ENCODE measurements around the gene MAB21L4. TPM values are rescaled to one million over a fixed set of nuclear protein-coding genes. Genes with fewer than 3 reads are reported as not detected.
A peak's percentile ranks its signal among the peaks of the same experiment; 100 is the strongest.

Gene MAB21L4
- total RNA-seq, 1 experiment from 2014 or later, result not detected

GRCh38 chr2:240913810-240914644 is 18.1 kb upstream of the MAB21L4 start:
- DNase-seq (ENCODE audit: low read depth), result peak; percentile 28

GRCh38 chr2:240912878-240913809 is 17.2 kb upstream of the MAB21L4 start:
- peak; percentile 49 for DNase-seq (ENCODE audit: low read depth)

- peak; percentile 68 for DNase-seq (ENCODE audit: low read depth)
Observed at GRCh38 chr2:240911641-240912265, 15.8 kb upstream of the MAB21L4 start.

GRCh38 chr2:240909216-240909974 is 13.4 kb upstream of the MAB21L4 start:
- DNase-seq (ENCODE audit: low read depth), result no peak

- no peak for DNase-seq (ENCODE audit: low read depth)
Observed at GRCh38 chr2:240906911-240907590, 11.1 kb upstream of the MAB21L4 start.

GRCh38 chr2:240906141-240906910 is 10.4 kb upstream of the MAB21L4 start, which contains the start of gene CROCC2:
Gene CROCC2, plus strand, starts transcription at chr2:240906336. Its CDS starts 178 bp downstream, at chr2:240906514.
- no peak for DNase-seq (ENCODE audit: low read depth)

- no peak for DNase-seq (ENCODE audit: low read depth)
Observed at GRCh38 chr2:240905176-240905781, 9.3 kb upstream of the MAB21L4 start.

DNA sequence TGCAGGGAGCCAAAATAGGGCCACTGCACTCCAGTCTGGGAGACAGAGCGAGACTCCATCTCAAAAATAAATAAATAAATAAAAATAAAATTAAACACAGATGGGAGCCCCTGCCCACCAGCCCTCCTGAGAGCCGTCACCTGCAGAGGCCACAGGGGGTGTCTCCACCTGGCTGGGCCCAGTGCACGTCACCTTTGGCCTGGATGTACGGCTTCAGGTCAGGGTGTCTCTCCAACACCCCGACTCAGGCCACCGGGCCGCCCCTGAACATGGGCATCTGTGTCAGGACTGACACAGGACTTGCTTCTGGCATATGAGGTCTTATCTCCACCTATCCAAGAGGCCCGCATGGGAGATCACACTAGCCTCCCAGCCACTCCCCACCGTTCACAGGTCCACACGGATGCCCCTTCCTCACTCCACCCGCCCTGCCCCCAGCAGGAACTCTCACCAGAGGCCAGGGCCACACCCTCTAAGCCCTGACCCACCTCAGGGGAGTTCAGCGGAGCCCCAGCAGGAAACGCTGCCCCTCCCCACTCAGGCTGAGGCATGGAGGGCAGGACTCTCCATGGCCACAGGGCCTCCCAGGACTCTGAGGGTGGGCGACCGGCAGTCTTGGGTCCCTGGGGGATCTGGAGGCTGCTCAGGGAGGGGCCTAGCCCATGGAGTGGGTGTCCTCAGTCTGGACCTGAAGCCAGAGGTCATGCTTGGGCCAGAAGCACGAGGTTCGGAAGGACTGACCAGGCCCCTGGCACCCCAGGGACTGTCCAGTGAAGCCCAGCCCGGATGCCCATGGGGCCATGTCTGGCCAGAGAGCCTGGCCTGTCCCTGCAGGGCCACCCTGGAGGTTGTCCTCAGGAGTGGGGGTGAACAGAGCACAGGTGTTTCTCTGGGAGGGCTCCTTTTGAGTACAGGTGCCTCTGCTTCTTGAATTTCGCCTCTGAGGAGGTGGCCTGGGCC is 8.5 kb upstream of the MAB21L4 start:
- DNase-seq (ENCODE audit: low read depth), result no peak

GRCh38 chr2:240903191-240904060 is 7.5 kb upstream of the MAB21L4 start:
- DNase-seq (ENCODE audit: low read depth), result no peak

DNA sequence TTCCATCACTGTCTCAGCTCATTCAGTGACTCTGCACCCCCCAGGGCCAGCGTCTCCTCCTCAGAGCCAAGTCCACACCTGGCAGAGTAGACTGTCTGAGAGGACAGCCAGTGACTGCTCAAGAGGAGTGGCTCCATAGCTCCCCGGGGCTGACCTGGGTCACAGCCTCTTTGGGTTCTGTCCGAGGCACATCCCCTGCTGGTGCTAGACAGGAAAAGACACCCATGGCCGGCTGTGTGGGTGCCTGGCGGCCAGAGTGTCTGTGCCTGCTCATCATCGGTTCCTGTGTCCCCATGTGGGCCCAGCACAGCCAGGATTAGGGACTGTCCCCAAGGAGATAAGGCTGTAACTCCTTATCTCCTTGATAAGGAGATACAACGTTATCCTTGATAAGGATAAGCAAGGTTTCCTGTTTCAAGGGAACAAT is 6.7 kb upstream of the MAB21L4 start:
- DNase-seq (ENCODE audit: low read depth), result no peak

DNA sequence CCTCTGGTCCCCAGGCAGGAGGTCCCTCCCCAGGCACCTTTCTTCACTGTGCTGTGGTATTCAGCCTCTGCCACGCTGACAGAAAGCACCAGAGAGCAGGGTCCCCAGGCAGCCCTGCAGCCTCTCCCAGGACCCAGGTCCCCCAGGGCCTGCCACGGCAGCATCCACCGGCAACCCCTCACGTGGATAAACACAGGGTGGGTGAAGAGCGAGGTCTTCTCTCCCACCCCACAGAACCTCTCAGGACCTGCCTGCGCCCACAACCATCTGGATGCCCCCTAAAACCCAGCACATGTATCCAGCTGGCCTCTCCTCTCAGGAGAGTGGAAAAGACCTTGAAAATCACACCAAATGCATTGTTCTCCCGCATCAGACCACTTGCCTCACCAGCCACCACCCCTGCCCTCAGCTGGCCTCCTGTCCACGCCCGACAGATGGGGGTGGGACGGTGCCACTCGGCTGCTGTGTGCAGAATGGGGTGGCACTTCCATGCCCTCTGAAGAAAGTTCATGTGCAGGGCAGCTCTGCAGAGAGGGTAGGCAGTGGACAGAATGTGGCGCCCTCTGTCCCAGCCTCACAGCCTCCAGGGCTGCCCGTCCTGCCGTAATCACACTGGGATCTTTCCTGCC is 6.1 kb upstream of the MAB21L4 start:
- no peak for DNase-seq (ENCODE audit: low read depth)

DNA sequence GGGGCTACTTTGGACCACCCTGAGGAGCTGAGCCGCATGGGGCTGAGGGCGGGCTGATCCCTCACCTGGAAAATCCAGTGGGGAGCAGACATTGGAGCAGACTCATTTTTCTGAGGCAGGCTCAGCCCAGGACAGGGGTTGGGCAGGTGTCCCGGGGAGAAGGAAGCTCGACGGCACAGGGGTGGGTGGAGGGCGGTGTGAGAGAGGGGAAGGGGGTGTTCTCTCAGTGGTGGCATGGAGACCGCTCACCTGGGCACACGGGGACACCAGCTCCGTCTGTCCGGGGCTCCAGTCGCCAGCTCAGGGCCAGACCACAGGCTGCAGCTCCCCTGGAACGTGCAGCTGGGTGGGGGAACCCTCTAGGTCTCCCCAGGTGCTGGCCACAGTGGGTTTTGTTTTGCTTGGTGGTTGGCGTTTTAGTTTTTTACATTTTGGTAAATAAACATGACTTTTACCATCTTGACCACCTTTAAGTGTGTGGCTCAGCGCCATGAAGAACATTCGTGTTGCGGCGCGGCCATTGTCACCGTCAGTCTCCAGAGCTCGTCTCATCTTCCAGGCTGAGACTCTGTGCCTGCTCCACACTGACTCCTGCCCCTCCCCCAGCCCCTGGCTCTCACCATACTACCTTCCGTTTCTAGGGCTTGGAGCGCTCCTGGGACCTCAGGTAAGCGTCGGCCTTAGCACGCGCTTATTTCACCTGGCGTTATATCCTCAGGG is 4.3 kb upstream of the MAB21L4 start:
- no peak for DNase-seq (ENCODE audit: low read depth)

GRCh38 chr2:240899468-240899865 is 3.5 kb upstream of the MAB21L4 start:
- DNase-seq (ENCODE audit: low read depth), result no peak

- DNase-seq (ENCODE audit: low read depth), result no peak
Observed at GRCh38 chr2:240898731-240899467, 2.9 kb upstream of the MAB21L4 start.
